A549 (cell line): ENCODE measurements around the gene LTA4H. TPM values are rescaled to one million over a fixed set of nuclear protein-coding genes. Genes with fewer than 3 reads are reported as not detected.

Experiments used
- ATAC-seq, 2 experiments: fragments of 200-7000 bp in 1 of 2; fragments of >200 bp in 1 of 2; cut with Nextera tagmentation in 1 of 2; cut with Tn5 transposase in 1 of 2; 3 replicates each; pipeline versions ENCODE4 v1.8.0 to v1.9.1; 2018 to 2020; ENCODE audit warnings: mild to moderate bottlenecking in 1 of 2, moderate library complexity in 1 of 2
- CTCF ChIA-PET: fragments of 300-600 bp; sonication (Branson Sonifier 250); formaldehyde crosslinking; extraction: SDS; loops from one replicate; lab custom pipeline; 2021; ENCODE audit warnings: antibody characterized with exemption, inconsistent platforms; lab: Yijun Ruan, JAX
- POLR2A ChIA-PET: fragments of 350-600 bp; formaldehyde crosslinking; extraction: SDS; loops from one replicate; lab custom pipeline; 2021; ENCODE audit warnings: antibody characterized with exemption, inconsistent platforms; lab: Yijun Ruan, JAX
- DNase-seq, 2 experiments: peaks; one replicate each; pipeline versions ENCODE4 v3.0.0 to v3.0.0-alpha.2; 2011 to 2016; ENCODE audit warnings: low read depth in 1 of 2, low spot score in 1 of 2
- FAIRE-seq: peaks from 2 replicates; lab custom pipeline; 2011; peaks lifted over from hg19 to GRCh38; lab: Jason Lieb, UNC
- H3K27ac ChIP-seq, 2 experiments: fragments of >200 bp; sonication (Bioruptor Twin); formaldehyde crosslinking; 3 replicates each; pipeline ENCODE4 v1.5.1; 2016 to 2017
- H3K4me1 ChIP-seq: fragments of >200 bp; sonication (Bioruptor Twin); formaldehyde crosslinking; 3 replicates; pipeline ENCODE4 v1.6.1; 2016
- H3K4me2 ChIP-seq: fragments of >200 bp; sonication (Bioruptor Twin); formaldehyde crosslinking; 3 replicates; pipeline ENCODE4 v1.6.1; 2016
- H3K4me3 ChIP-seq: fragments of >200 bp; sonication (Bioruptor Twin); formaldehyde crosslinking; 3 replicates; pipeline ENCODE4 v1.5.1; 2016
- H3K9me3 ChIP-seq: fragments of >200 bp; sonication (Bioruptor Twin); formaldehyde crosslinking; 3 replicates; pipeline ENCODE4 v1.6.1; 2016
- BHLHE40 ChIP-seq: IDR thresholded peaks from 2 replicates; pipeline ENCODE4 v1.6.1; 2012; ENCODE audit warnings: low read depth, low read length, inconsistent platforms
- CBX2 ChIP-seq: fragments of 200-600 bp; sonication (generic); IDR thresholded peaks from 2 replicates; pipeline ENCODE4 v1.6.1; 2016; ENCODE audit warnings: low read depth, mild to moderate bottlenecking, borderline replicate concordance
- CEBPB ChIP-seq, 2 experiments: fragments of >200 bp in 1 of 2; sonication (Bioruptor Twin) in 1 of 2; formaldehyde crosslinking in 1 of 2; IDR thresholded peaks; 2 replicates each; pipeline ENCODE4 v1.6.1; 2012 to 2016
- EP300 ChIP-seq, 2 experiments: fragments of >200 bp; sonication (Bioruptor Twin); formaldehyde crosslinking; IDR thresholded peaks; 2 replicates in 1 of 2; 3 replicates in 1 of 2; pipeline ENCODE4 v1.6.1; 2016 to 2017
- FOSB ChIP-seq: fragments of 250-450 bp; sonication (Bioruptor Pico); IDR thresholded peaks from 2 replicates; pipeline ENCODE4 v1.5.0; 2020; ENCODE audit warnings: mild to moderate bottlenecking, moderate library complexity
- FOXS1 ChIP-seq: fragments of 250-450 bp; sonication (Bioruptor Pico); IDR thresholded peaks from 2 replicates; pipeline ENCODE4 v1.5.0; 2020; ENCODE audit warnings: mild to moderate bottlenecking, moderate library complexity
- GATA3 ChIP-seq: IDR thresholded peaks from 2 replicates; pipeline ENCODE4 v1.6.1; 2012; ENCODE audit warnings: borderline replicate concordance
- HOXA7 ChIP-seq: fragments of 250-450 bp; sonication (Bioruptor Pico); IDR thresholded peaks from 2 replicates; pipeline ENCODE4 v1.5.0; 2020; ENCODE audit warnings: mild to moderate bottlenecking, moderate library complexity
- HOXB13 ChIP-seq: fragments of 250-450 bp; sonication (Bioruptor Pico); IDR thresholded peaks from 2 replicates; pipeline ENCODE4 v1.5.0; 2020; ENCODE audit warnings: low read depth, mild to moderate bottlenecking, moderate library complexity
- JUN ChIP-seq, 2 experiments: fragments of >200 bp; sonication (Bioruptor Twin); formaldehyde crosslinking; IDR thresholded peaks; 2 replicates in 1 of 2; 3 replicates in 1 of 2; pipeline ENCODE4 v1.6.1; 2016 to 2017
- KDM5A ChIP-seq: fragments of 200-600 bp; sonication (generic); IDR thresholded peaks from 2 replicates; pipeline ENCODE4 v1.6.1; 2016; ENCODE audit warnings: antibody characterized with exemption, mild to moderate bottlenecking
- MYC ChIP-seq: IDR thresholded peaks from 2 replicates; pipeline ENCODE4 v1.6.1; 2012; ENCODE audit warnings: mild to moderate bottlenecking, inconsistent platforms, low read length, improper control_type of control experiment, borderline replicate concordance
- RAD21 ChIP-seq, 2 experiments: fragments of >200 bp in 1 of 2; sonication (Bioruptor Twin) in 1 of 2; formaldehyde crosslinking in 1 of 2; IDR thresholded peaks in 1 of 2; conservative IDR thresholded peaks in 1 of 2; 2 replicates in 1 of 2; 3 replicates in 1 of 2; pipeline ENCODE4 v1.6.1; 2012 to 2018; ENCODE audit warnings: inconsistent platforms in 1 of 2
- RCOR1 ChIP-seq: fragments of 150-350 bp; IDR thresholded peaks from 2 replicates; pipeline ENCODE4 v1.6.1; 2014; ENCODE audit warnings: antibody characterized with exemption, low read length, low read depth
- RFX5 ChIP-seq: fragments of 450-650 bp; IDR thresholded peaks from 2 replicates; pipeline ENCODE4 v1.7.1; 2014; ENCODE audit warnings: antibody characterized with exemption, mild to moderate bottlenecking, moderate library complexity
- TFCP2L1 ChIP-seq: fragments of 250-450 bp; sonication (Bioruptor Pico); IDR thresholded peaks from 2 replicates; pipeline ENCODE4 v1.5.0; 2021; ENCODE audit warnings: mild to moderate bottlenecking
- ZC3H11A ChIP-seq: fragments of 450-650 bp; IDR thresholded peaks from 2 replicates; pipeline ENCODE4 v1.6.1; 2014; ENCODE audit warnings: antibody characterized with exemption, mild to moderate bottlenecking
- ZNF302 ChIP-seq: fragments of 250-450 bp; sonication (Bioruptor Pico); IDR thresholded peaks from 2 replicates; pipeline ENCODE4 v1.9.0; 2021; ENCODE audit warnings: inconsistent platforms, mild to moderate bottlenecking, moderate library complexity
- WGBS: methylation state at CpG from one replicate; pipeline ENCODE4 v1.1.6; 2017; ENCODE audit errors: missing lambda C conversion rate; 5-methylcytosine and 5-hydroxymethylcytosine counted together
- polyA plus RNA-seq, 4 experiments: library from polyadenylated mRNA; depleted of rRNA in 3 of 4; stranded (reverse); fragments of >200 nt; fragmentation: RNase III in 1 of 4; extraction: RNeasy Plus Mini Kit Qiagen cat#74134 plus additional on column Dnase treatment in 1 of 4; gene quantifications; 2 replicates in 3 of 4; 3 replicates in 1 of 4; pipeline ENCODE4 v1.2.3, GENCODE V29; 2011 to 2017
- TF ChIP-seq, protein P1 (sequence below): IDR thresholded peaks from 2 replicates; pipeline ENCODE4 v1.6.1; 2012
- TF ChIP-seq, protein P2 (sequence below): fragments of >200 bp; sonication (Bioruptor Twin); formaldehyde crosslinking; IDR thresholded peaks from 3 replicates; pipeline ENCODE4 v1.5.1; 2016
- TF ChIP-seq, protein P3 (sequence below): fragments of >200 bp; sonication (Bioruptor Twin); formaldehyde crosslinking; IDR thresholded peaks from 2 replicates; pipeline ENCODE4 v1.6.1; 2016

The LTA4H gene
- polyA plus RNA-seq, 2 of the 4 experiments (the other 2 are of a cell fraction): 126 to 174 TPM

DNA sequence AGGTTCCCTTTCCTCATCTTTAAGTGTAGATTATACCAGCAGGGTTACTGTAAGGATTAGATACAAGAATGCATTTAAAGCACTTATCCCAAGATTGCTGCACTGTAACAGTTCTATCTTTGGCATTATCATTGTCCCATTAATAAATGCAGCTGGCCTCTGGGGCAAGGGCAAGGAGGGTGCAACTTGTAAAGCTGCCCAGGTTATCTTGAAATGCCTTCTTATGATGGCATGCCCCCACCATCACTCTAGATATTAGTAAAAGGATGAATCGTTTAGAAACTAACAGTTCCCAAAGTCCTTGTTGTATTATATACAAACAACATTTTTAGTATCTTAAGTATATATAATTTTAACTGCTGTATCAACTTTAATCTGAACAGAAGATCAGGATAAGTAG lies 6.8 kb downstream of the LTA4H start:
- Histone ChIP-seq H3K27ac (no peak overlapping the region), H3K4me3 (no peak overlapping the region), H3K4me2 (no peak overlapping the region), H3K9me3 (no peaks in the 10 kb centered on the region), H3K4me1 (peaks cover 11% of the 10 kb centered on the region; the same call in 2 of the 3 replicates)
- no peak for ATAC-seq
- TF ChIP-seq EP300 (IDR thresholded peaks at IDR 0.05) (no peak), RAD21 (conservative IDR thresholded peaks at IDR 0.05 in 1 of 2, IDR thresholded peaks at IDR 0.05 in 1 of 2) (no peak), MYC (no peak), ZNF302 (CRISPR knock-in tag) (no peak)
- TF ChIP-seq, protein P1, sequence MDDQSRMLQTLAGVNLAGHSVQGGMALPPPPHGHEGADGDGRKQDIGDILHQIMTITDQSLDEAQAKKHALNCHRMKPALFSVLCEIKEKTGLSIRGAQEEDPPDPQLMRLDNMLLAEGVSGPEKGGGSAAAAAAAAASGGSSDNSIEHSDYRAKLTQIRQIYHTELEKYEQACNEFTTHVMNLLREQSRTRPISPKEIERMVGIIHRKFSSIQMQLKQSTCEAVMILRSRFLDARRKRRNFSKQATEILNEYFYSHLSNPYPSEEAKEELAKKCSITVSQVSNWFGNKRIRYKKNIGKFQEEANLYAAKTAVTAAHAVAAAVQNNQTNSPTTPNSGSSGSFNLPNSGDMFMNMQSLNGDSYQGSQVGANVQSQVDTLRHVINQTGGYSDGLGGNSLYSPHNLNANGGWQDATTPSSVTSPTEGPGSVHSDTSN: no peak
- ChIA-PET CTCF (interaction anchor here (1.6 kb wide), 1 partner anchor 13 kb away, joined by 3 read pairs; no protein-coding TSS in a partner anchor), POLR2A (no interaction called here)
- WGBS: 89% methylated on average over 1 of the region's 1 CpG
- no peak for DNase-seq
- FAIRE-seq: no peak

DNA sequence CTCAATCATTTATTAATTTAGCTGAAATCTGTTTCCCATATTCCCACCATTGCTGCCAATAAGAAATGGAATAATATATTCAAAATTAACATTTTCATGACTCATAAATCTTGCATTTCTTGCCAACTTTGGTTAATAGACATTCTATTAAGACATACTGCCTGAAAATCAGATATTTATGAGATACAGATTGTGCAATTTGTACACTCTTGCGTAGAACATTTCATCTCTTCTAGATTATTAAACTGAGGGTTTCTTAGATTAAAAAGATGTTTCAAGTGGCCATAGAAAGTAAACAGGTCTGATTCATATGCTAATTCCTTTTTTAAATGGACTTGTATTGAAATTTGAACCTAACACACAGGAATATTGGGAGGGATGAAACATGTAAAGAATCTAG lies 9.1 kb downstream of the LTA4H start:
- ChIA-PET CTCF (interaction anchor here (0.6 kb wide), 1 partner anchor 20 kb away, joined by 3 read pairs; no protein-coding TSS in a partner anchor), POLR2A (no interaction called here)
- H3K4me3 ChIP-seq: no peak overlapping the region
- DNase-seq (no peak), FAIRE-seq (no peak), ATAC-seq (no peak)
- no peak for TF ChIP-seq CBX2
- no peak for TF ChIP-seq EP300 (IDR thresholded peaks at IDR 0.05)
- TF ChIP-seq TFCP2L1 (CRISPR knock-in tag): no peak
- H3K4me2 ChIP-seq: no peak overlapping the region
- H3K4me1 ChIP-seq: no peaks in the 10 kb centered on the region
- no peaks in the 10 kb centered on the region for H3K9me3 ChIP-seq
- no peak overlapping the region for H3K27ac ChIP-seq
- WGBS: 90% methylated on average over 1 of the region's 1 CpG

DNA sequence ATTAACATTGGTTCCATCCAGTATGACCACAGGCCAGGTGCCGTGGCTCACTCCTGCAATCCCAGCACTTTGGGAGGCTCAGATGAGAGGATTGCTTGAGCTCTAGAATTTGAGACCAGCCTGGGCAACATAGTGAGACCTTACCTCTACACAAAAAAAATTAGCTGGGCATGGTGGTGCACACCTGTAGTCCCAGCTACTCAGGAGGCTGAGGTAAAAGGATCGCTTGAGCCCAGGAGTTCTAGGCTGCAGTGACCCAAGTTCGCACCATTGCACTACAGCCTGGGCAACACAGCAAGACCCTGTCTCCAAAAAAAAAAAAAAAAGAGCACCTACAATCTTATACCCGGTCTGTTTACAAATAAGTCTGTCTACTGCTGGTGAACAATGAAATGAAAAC lies 9.9 kb downstream of the LTA4H start:
- ChIA-PET CTCF (interaction anchor here (0.6 to 1.1 kb wide), 2 partner anchors 19 to 107 kb away, joined by 3 read pairs; no protein-coding TSS in a partner anchor), POLR2A (no interaction called here)
- FAIRE-seq (no peak), ATAC-seq (no peak), DNase-seq (no peak)
- Histone ChIP-seq H3K9me3 (no peaks in the 10 kb centered on the region), H3K4me2 (no peak overlapping the region), H3K4me1 (no peaks in the 10 kb centered on the region), H3K27ac (no peak overlapping the region), H3K4me3 (no peak overlapping the region)
- no peak for TF ChIP-seq KDM5A
- no peak for TF ChIP-seq RCOR1
- TF ChIP-seq, protein P2, sequence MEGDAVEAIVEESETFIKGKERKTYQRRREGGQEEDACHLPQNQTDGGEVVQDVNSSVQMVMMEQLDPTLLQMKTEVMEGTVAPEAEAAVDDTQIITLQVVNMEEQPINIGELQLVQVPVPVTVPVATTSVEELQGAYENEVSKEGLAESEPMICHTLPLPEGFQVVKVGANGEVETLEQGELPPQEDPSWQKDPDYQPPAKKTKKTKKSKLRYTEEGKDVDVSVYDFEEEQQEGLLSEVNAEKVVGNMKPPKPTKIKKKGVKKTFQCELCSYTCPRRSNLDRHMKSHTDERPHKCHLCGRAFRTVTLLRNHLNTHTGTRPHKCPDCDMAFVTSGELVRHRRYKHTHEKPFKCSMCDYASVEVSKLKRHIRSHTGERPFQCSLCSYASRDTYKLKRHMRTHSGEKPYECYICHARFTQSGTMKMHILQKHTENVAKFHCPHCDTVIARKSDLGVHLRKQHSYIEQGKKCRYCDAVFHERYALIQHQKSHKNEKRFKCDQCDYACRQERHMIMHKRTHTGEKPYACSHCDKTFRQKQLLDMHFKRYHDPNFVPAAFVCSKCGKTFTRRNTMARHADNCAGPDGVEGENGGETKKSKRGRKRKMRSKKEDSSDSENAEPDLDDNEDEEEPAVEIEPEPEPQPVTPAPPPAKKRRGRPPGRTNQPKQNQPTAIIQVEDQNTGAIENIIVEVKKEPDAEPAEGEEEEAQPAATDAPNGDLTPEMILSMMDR: no peak
- TF ChIP-seq ZNF302 (CRISPR knock-in tag): no peak
- TF ChIP-seq EP300 (IDR thresholded peaks at IDR 0.05): no peak
- TF ChIP-seq, protein P3, sequence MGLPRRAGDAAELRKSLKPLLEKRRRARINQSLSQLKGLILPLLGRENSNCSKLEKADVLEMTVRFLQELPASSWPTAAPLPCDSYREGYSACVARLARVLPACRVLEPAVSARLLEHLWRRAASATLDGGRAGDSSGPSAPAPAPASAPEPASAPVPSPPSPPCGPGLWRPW: no peak
- TF ChIP-seq RFX5: no peak
- TF ChIP-seq BHLHE40: no peak
- no peak for TF ChIP-seq ZC3H11A
- TF ChIP-seq FOXS1 (CRISPR knock-in tag): no peak
- no peak for TF ChIP-seq HOXA7 (CRISPR knock-in tag)
- TF ChIP-seq HOXB13 (CRISPR knock-in tag): no peak
- no peak for TF ChIP-seq FOSB (CRISPR knock-in tag)
- no peak for TF ChIP-seq GATA3
- TF ChIP-seq JUN (IDR thresholded peaks at IDR 0.05): no peak
- no peak for TF ChIP-seq CEBPB (IDR thresholded peaks at IDR 0.05)
- 88% methylated on average over 4 of the region's 4 CpGs for WGBS
